HepG2 (cell line): ENCODE data around the gene MYO18B. TPM values are rescaled to one million over a fixed set of nuclear protein-coding genes. Genes with fewer than 3 reads are reported as not detected.

Experiments
- ATAC-seq: fragments of 200-7000 bp; cut with Tn5 transposase; 3 replicates; pipeline ENCODE4 v1.9.1; 2020; ENCODE audit warnings: mild to moderate bottlenecking, moderate library complexity
- BruUV-seq: library from RNA; stranded (reverse); fragments of 400-500 nt; replicated peaks from 2 replicates; lab custom pipeline; 2021; lab: Mats Ljungman, UMichigan
- CTCF ChIA-PET: fragments of 300-600 bp; formaldehyde crosslinking; extraction: SDS; loops from one replicate; lab custom pipeline; 2021; ENCODE audit warnings: low total read pairs, inconsistent platforms, low intra/inter-chr PET ratio; lab: Yijun Ruan, JAX
- POLR2A ChIA-PET: fragments of 350-600 bp; sonication (Branson Sonifier 250); formaldehyde crosslinking; loops from one replicate; lab custom pipeline; 2020; ENCODE audit warnings: antibody characterized with exemption, inconsistent platforms; lab: Yijun Ruan, JAX
- DNase-seq: peaks from one replicate; pipeline ENCODE4 v3.0.0-alpha.2; 2015; ENCODE audit warnings: low spot score
- FAIRE-seq: peaks from 3 replicates; lab custom pipeline; 2011; peaks lifted over from hg19 to GRCh38; lab: Jason Lieb, UNC
- H2AFZ ChIP-seq: one replicate; pipeline ENCODE4 v1.6.1; 2011; ENCODE audit warnings: low read length, inconsistent platforms
- H3K27ac ChIP-seq: fragments of 300-600 bp; 3 replicates; pipeline ENCODE4 v1.8.0; 2011; ENCODE audit warnings: mixed run types, mild to moderate bottlenecking, mixed read lengths, low read length, inconsistent platforms; ENCODE audit not compliant: insufficient read depth; ENCODE audit errors: extremely low read length
- H3K27me3 ChIP-seq, 2 experiments: fragments of 200-600 bp in 1 of 2; 2 replicates in 1 of 2; 3 replicates in 1 of 2; pipeline versions ENCODE4 v1.6.0 to v1.8.0; 2011; ENCODE audit warnings: low read length in 2 of 2, mild to moderate bottlenecking in 2 of 2, moderate library complexity in 2 of 2, inconsistent platforms in 1 of 2; ENCODE audit not compliant: insufficient read depth in 2 of 2, control insufficient read depth in 1 of 2
- H3K36me3 ChIP-seq, 2 experiments: fragments of 200-600 bp in 1 of 2; replicated peaks in 1 of 2; 2 replicates in 1 of 2; 3 replicates in 1 of 2; pipeline versions ENCODE4 v1.5.1 to v1.8.0; 2011; ENCODE audit warnings: low read length in 2 of 2, inconsistent platforms in 1 of 2; ENCODE audit not compliant: insufficient read depth in 2 of 2, control insufficient read depth in 1 of 2
- H3K4me1 ChIP-seq: 2 replicates; pipeline ENCODE4 v1.5.1; 2012; ENCODE audit warnings: low read length, inconsistent platforms; ENCODE audit not compliant: insufficient read depth
- H3K4me2 ChIP-seq: 2 replicates; pipeline ENCODE4 v1.6.0; 2011; ENCODE audit warnings: low read depth, low read length, inconsistent platforms
- H3K4me3 ChIP-seq, 3 experiments: fragments of 200-600 bp in 1 of 3; sonication (generic), shearing (Covaris generic) in 1 of 3; replicated peaks in 1 of 3; 2 replicates each; pipeline ENCODE4 v1.5.1; 2011 to 2016; ENCODE audit warnings: low read length in 3 of 3, inconsistent platforms in 2 of 3, low read depth in 2 of 3, mild to moderate bottlenecking in 2 of 3, control low read depth in 1 of 3, mixed read lengths in 1 of 3; ENCODE audit not compliant: insufficient read depth in 1 of 3
- H3K79me2 ChIP-seq: one replicate; pipeline ENCODE4 v1.6.1; 2011; ENCODE audit warnings: low read length, inconsistent platforms; ENCODE audit not compliant: insufficient read depth
- H3K9ac ChIP-seq: 2 replicates; pipeline ENCODE4 v1.6.0; 2011; ENCODE audit warnings: mild to moderate bottlenecking, low read depth, low read length, inconsistent platforms; ENCODE audit not compliant: insufficient read depth
- H3K9me3 ChIP-seq: 2 replicates; pipeline ENCODE4 v1.5.1; 2012; ENCODE audit warnings: mild to moderate bottlenecking, low read length
- H4K20me1 ChIP-seq: 2 replicates; pipeline ENCODE4 v1.6.0; 2011; ENCODE audit warnings: inconsistent platforms, mild to moderate bottlenecking, low read length, moderate library complexity; ENCODE audit not compliant: insufficient read depth
- CREB3 ChIP-seq: sonication (generic); formaldehyde crosslinking; IDR thresholded peaks from 2 replicates; pipeline ENCODE4 v1.5.0; 2020; ENCODE audit warnings: missing genetic modification reagents
- FOSL1 ChIP-seq: sonication (generic); formaldehyde crosslinking; IDR thresholded peaks from 2 replicates; pipeline ENCODE4 v1.9.0; 2021; ENCODE audit warnings: missing genetic modification reagents, borderline replicate concordance
- GABPB1 ChIP-seq: IDR thresholded peaks from 2 replicates; pipeline ENCODE4 v1.6.1; 2016; ENCODE audit warnings: mild to moderate bottlenecking, missing genetic modification reagents, moderate library complexity, missing compliant biosample characterization
- GMEB2 ChIP-seq: IDR thresholded peaks from 2 replicates; pipeline ENCODE4 v1.6.1; 2016; ENCODE audit warnings: missing biosample characterization, missing genetic modification reagents, low read depth
- MAFK ChIP-seq, 2 experiments: IDR thresholded peaks in 1 of 2; conservative IDR thresholded peaks in 1 of 2; 2 replicates each; pipeline ENCODE4 v1.6.1; 2011; ENCODE audit warnings: improper control_type of control experiment in 2 of 2, low read length in 2 of 2
- NFKB2 ChIP-seq: sonication (generic); formaldehyde crosslinking; IDR thresholded peaks from 2 replicates; pipeline ENCODE4 v1.4.0; 2020; ENCODE audit warnings: missing genetic modification reagents, borderline replicate concordance
- PAX8 ChIP-seq: sonication (generic); formaldehyde crosslinking; IDR thresholded peaks from 2 replicates; pipeline ENCODE4 v1.8.0; 2022; ENCODE audit warnings: mild to moderate bottlenecking, missing genetic modification reagents, borderline replicate concordance
- SAFB2 ChIP-seq: sonication (generic); formaldehyde crosslinking; IDR thresholded peaks from 2 replicates; pipeline ENCODE4 v1.5.1; 2020; ENCODE audit warnings: missing genetic modification reagents, low read depth, mild to moderate bottlenecking, borderline replicate concordance
- SCMH1 ChIP-seq: sonication (generic); formaldehyde crosslinking; IDR thresholded peaks from 2 replicates; pipeline ENCODE4 v1.9.0; 2021; ENCODE audit warnings: missing genetic modification reagents, mild to moderate bottlenecking, borderline replicate concordance
- TRAFD1 ChIP-seq: sonication (generic); formaldehyde crosslinking; IDR thresholded peaks from 2 replicates; pipeline ENCODE4 v1.5.1; 2020; ENCODE audit warnings: missing genetic modification reagents, mild to moderate bottlenecking, borderline replicate concordance
- TSC22D2 ChIP-seq: sonication (generic); formaldehyde crosslinking; IDR thresholded peaks from 2 replicates; pipeline ENCODE4 v1.5.1; 2020; ENCODE audit warnings: missing genetic modification reagents, mild to moderate bottlenecking, borderline replicate concordance
- UBTF ChIP-seq: sonication (generic); formaldehyde crosslinking; IDR thresholded peaks from 2 replicates; pipeline ENCODE4 v1.4.0; 2020; ENCODE audit warnings: mild to moderate bottlenecking, missing genetic modification reagents
- ZBTB38 ChIP-seq: sonication (generic); formaldehyde crosslinking; IDR thresholded peaks from 2 replicates; pipeline ENCODE4 v1.5.1; 2020; ENCODE audit warnings: mild to moderate bottlenecking, missing genetic modification reagents
- ZNF230 ChIP-seq: sonication (generic); formaldehyde crosslinking; IDR thresholded peaks from 2 replicates; pipeline ENCODE4 v1.4.0; 2020; ENCODE audit warnings: mild to moderate bottlenecking, missing genetic modification reagents
- ZNF597 ChIP-seq: sonication (generic); formaldehyde crosslinking; IDR thresholded peaks from 2 replicates; pipeline ENCODE4 v1.5.0; 2020; ENCODE audit warnings: missing genetic modification reagents
- ZNF816 ChIP-seq: sonication (generic); formaldehyde crosslinking; IDR thresholded peaks from 2 replicates; pipeline ENCODE4 v1.8.0; 2022; ENCODE audit warnings: missing genetic modification reagents, mild to moderate bottlenecking, borderline replicate concordance
- ZSCAN21 ChIP-seq: sonication (generic); formaldehyde crosslinking; IDR thresholded peaks from 2 replicates; pipeline ENCODE4 v1.8.0; 2022; ENCODE audit warnings: mild to moderate bottlenecking, missing genetic modification reagents, moderate library complexity, borderline replicate concordance
- WGBS: methylation state at CpG from one replicate; pipeline ENCODE4 v1.1.6; 2017; ENCODE audit warnings: low lambda C conversion rate; 5-methylcytosine and 5-hydroxymethylcytosine counted together
- in situ Hi-C: cut with HindIII; loops from 2 replicates; pipeline ENCODE4 v1.10.0; 2017; ENCODE audit warnings: low pct_unique_long_range_greater_than_20kb; ENCODE audit not compliant: extremely low pct_ligation_motif_present
- intact Hi-C: fragments of 100-400 bp; cut with micrococcal nuclease; formaldehyde crosslinking; loops from one replicate; pipeline ENCODE4 v1.10.0; 2022; ENCODE audit not compliant: unreplicated experiment
- polyA plus RNA-seq, 8 experiments: library from polyadenylated mRNA; depleted of rRNA in 3 of 8; stranded (reverse) in 7 of 8; unstranded in 1 of 8; fragments of >200 nt; fragmentation: Illumina TruSeq in 4 of 8; extraction: Trizol in 4 of 8; gene quantifications; 2 replicates each; pipeline versions ENCODE4 v1.2.1 to v1.2.3, GENCODE V29; 2011 to 2016; ENCODE audit warnings: low read depth in 4 of 8, missing spikeins in 1 of 8, mixed read lengths in 1 of 8; ENCODE audit not compliant: insufficient read depth in 1 of 8
- total RNA-seq, 5 experiments: library from RNA; depleted of rRNA; stranded (reverse); fragments of >200 nt; fragmentation: Illumina TruSeq; extraction: Trizol; gene quantifications; 2 replicates each; pipeline ENCODE4 v1.2.3, GENCODE V29; 2016; ENCODE audit warnings: low read depth in 1 of 5

Gene MYO18B
- total and polyA plus RNA-seq, 2 of the 13 experiments (the other 11 are each of a cell fraction or from before 2014, with no cell fraction given) = 0.01 TPM; not detected in 1

GRCh38 chr22:25782831-25783230, 40.8 kb downstream of the MYO18B start:
- ATAC-seq = no peak
- Histone ChIP-seq H3K36me3 (no peaks in the 10 kb centered on the region), H3K4me1 (no peaks in the 10 kb centered on the region), H3K79me2 (no peaks in the 10 kb centered on the region), H3K27me3 (peaks cover 0 to 7% of the 10 kb centered on the region in 2 experiments; a peak in 1 of 5 replicates), H3K4me3 (no peak overlapping the region), H3K9me3 (no peaks in the 10 kb centered on the region), H2AFZ (no peak overlapping the region), H3K4me2 (no peak overlapping the region), H3K9ac (no peak overlapping the region), H4K20me1 (no peaks in the 10 kb centered on the region), H3K27ac (no peak overlapping the region)
- POLR2A ChIA-PET = no interaction called here
- WGBS = 19% methylated on average over 2 of the region's 2 CpGs
- no peak for FAIRE-seq
- no peak for DNase-seq
- intact Hi-C loops (no loop called here), in situ Hi-C loops (no loop called here)
- no TSS peak for BruUV-seq
- CTCF ChIA-PET = no interaction called here
- TF ChIP-seq GABPB1 (CRISPR knock-in tag) = no peak
- TF ChIP-seq ZNF597 = no peak
- TF ChIP-seq GMEB2 = no peak
- no peak for TF ChIP-seq ZNF816 (CRISPR knock-in tag)
- no peak for TF ChIP-seq TRAFD1 (CRISPR knock-in tag)
- TF ChIP-seq SAFB2 = no peak
- no peak for TF ChIP-seq SCMH1 (CRISPR knock-in tag)
- TF ChIP-seq ZNF230 = no peak
- TF ChIP-seq ZBTB38 (CRISPR knock-in tag) = no peak
- no peak for TF ChIP-seq FOSL1 (CRISPR knock-in tag)
- no peak for TF ChIP-seq ZSCAN21 (CRISPR knock-in tag)
- no peak for TF ChIP-seq UBTF (CRISPR knock-in tag)
- TF ChIP-seq TSC22D2 (CRISPR knock-in tag) = no peak
- TF ChIP-seq CREB3 (CRISPR knock-in tag) = no peak
- TF ChIP-seq NFKB2 (CRISPR knock-in tag) = no peak
- TF ChIP-seq PAX8 (CRISPR knock-in tag) = no peak
- TF ChIP-seq MAFK (conservative IDR thresholded peaks at IDR 0.05 in 1 of 2, IDR thresholded peaks at IDR 0.05 in 1 of 2; ENCODE audit: low read length in 2 of 2) = no peak
